B cell (primary cell): ENCODE results near the gene ZBED1. TPM values are rescaled to one million over a fixed set of nuclear protein-coding genes. Genes with fewer than 3 reads are reported as not detected.

Source experiments
- ATAC-seq: fragments of 200-7000 bp; cut with Tn5 transposase; one replicate; pipeline ENCODE4 v1.10.0; 2021; ENCODE audit warnings: low read depth, mild to moderate bottlenecking, moderate number of reproducible peaks, moderate library complexity
- CTCF ChIA-PET: fragments of 350-600 bp; sonication (Branson Sonifier 250); formaldehyde crosslinking; loops from one replicate; lab custom pipeline; 2021; ENCODE audit warnings: antibody characterized with exemption, inconsistent platforms; lab: Charles Lee
- POLR2A ChIA-PET: fragments of 350-600 bp; sonication (Branson Sonifier 250); formaldehyde crosslinking; loops from one replicate; lab custom pipeline; 2021; ENCODE audit warnings: antibody characterized with exemption; lab: Charles Lee
- DNase-seq: peaks from one replicate; pipeline ENCODE4 v3.0.0; 2013
- H2AFZ ChIP-seq: 2 replicates; pipeline ENCODE4 v1.6.1; 2012; ENCODE audit warnings: mild to moderate bottlenecking, low read depth, low read length; ENCODE audit not compliant: insufficient read depth, poor library complexity, severe bottlenecking
- H3K27ac ChIP-seq, 2 donors: 1 replicate in 1 of 2; 2 replicates in 1 of 2; pipeline ENCODE4 v1.5.1; 2012 to 2013; ENCODE audit warnings: low read length in 2 of 2, mild to moderate bottlenecking in 2 of 2, moderate library complexity in 1 of 2
- H3K27me3 ChIP-seq, 4 experiments: fragments of 200-600 bp in 1 of 4; sonication (generic) in 1 of 4; replicated peaks in 1 of 4; 1 replicate in 2 of 4; 2 replicates in 2 of 4; pipeline versions ENCODE4 v1.6.1 to v1.7.0; 2013 to 2016; ENCODE audit warnings: low read length in 3 of 4, mild to moderate bottlenecking in 2 of 4, mixed read lengths in 1 of 4, moderate library complexity in 1 of 4; ENCODE audit not compliant: insufficient read depth in 4 of 4, control insufficient read depth in 3 of 4; ENCODE audit errors: control extremely low read depth in 1 of 4
- H3K36me3 ChIP-seq, 2 experiments: replicated peaks in 1 of 2; 1 replicate in 1 of 2; 2 replicates in 1 of 2; pipeline versions ENCODE4 v1.6.1 to v1.7.1; 2013; ENCODE audit warnings: low read length in 1 of 2; ENCODE audit not compliant: insufficient read depth in 2 of 2, control insufficient read depth in 1 of 2; ENCODE audit errors: control extremely low read depth in 1 of 2, extremely low read depth in 1 of 2
- H3K4me1 ChIP-seq, 2 donors: fragments of 200-600 bp in 1 of 2; sonication (generic) in 1 of 2; 1 replicate in 1 of 2; 2 replicates in 1 of 2; pipeline versions ENCODE4 v1.5.1 to v1.6.1; 2013 to 2017; ENCODE audit warnings: low read length in 2 of 2; ENCODE audit not compliant: control insufficient read depth in 2 of 2, insufficient read depth in 2 of 2
- H3K4me2 ChIP-seq: replicated peaks from 2 replicates; pipeline ENCODE3; 2012; ENCODE audit warnings: mild to moderate bottlenecking, low read depth, low read length; ENCODE audit not compliant: poor library complexity, severe bottlenecking
- H3K4me3 ChIP-seq, 5 experiments: fragments of 200-600 bp in 1 of 5; sonication (generic) in 1 of 5; 1 replicate in 3 of 5; 2 replicates in 2 of 5; pipeline versions ENCODE4 v1.5.1 to v1.7.0; 2011 to 2016; ENCODE audit warnings: low read length in 4 of 5, mild to moderate bottlenecking in 4 of 5, low read depth in 2 of 5, control low read depth in 1 of 5, moderate library complexity in 1 of 5; ENCODE audit not compliant: insufficient read depth in 1 of 5; ENCODE audit errors: control extremely low read depth in 1 of 5, extremely low read depth in 1 of 5
- H3K79me2 ChIP-seq: fragments of 200-600 bp; sonication (generic); one replicate; pipeline ENCODE4 v1.6.0; 2016; ENCODE audit warnings: low read length; ENCODE audit not compliant: control insufficient read depth, insufficient read depth
- H3K9ac ChIP-seq: fragments of 200-600 bp; sonication (generic); 2 replicates; pipeline ENCODE4 v1.6.1; 2017; ENCODE audit warnings: mild to moderate bottlenecking, low read length, moderate library complexity
- H3K9me3 ChIP-seq, 3 donors: one replicate each; pipeline versions ENCODE4 v1.6.1 to v1.7.1; 2013; ENCODE audit warnings: low read length in 2 of 3; ENCODE audit not compliant: control insufficient read depth in 2 of 3, insufficient read depth in 1 of 3; ENCODE audit errors: control extremely low read depth in 1 of 3
- H4K20me1 ChIP-seq: 2 replicates; pipeline ENCODE4 v1.6.0; 2012; ENCODE audit warnings: mild to moderate bottlenecking, low read length; ENCODE audit not compliant: insufficient read depth, control insufficient read depth, poor library complexity, severe bottlenecking
- H3K27ac Mint-ChIP-seq: one replicate; pipeline ENCODE4 v1.8.0; 2021; ENCODE audit warnings: mixed read lengths
- H3K27me3 Mint-ChIP-seq: one replicate; pipeline ENCODE4 v1.8.0; 2021; ENCODE audit warnings: mixed read lengths
- H3K4me1 Mint-ChIP-seq: one replicate; pipeline ENCODE4 v1.8.0; 2021; ENCODE audit warnings: mixed read lengths
- H3K4me3 Mint-ChIP-seq: one replicate; pipeline ENCODE4 v1.8.0; 2021; ENCODE audit warnings: mixed read lengths
- H3K9me3 Mint-ChIP-seq: one replicate; pipeline ENCODE4 v1.8.0; 2022; ENCODE audit warnings: mixed read lengths; ENCODE audit not compliant: insufficient read depth
- EZH2 ChIP-seq: IDR thresholded peaks from 2 replicates; pipeline ENCODE4 v1.6.1; 2012; ENCODE audit warnings: borderline replicate concordance, low read depth, mild to moderate bottlenecking, moderate library complexity, low read length; ENCODE audit not compliant: insufficient read depth, poor library complexity, severe bottlenecking
- WGBS: methylation state at CpG from one replicate; pipeline ENCODE4 v1.1.5; 2013; ENCODE audit warnings: missing lambda C conversion rate; ENCODE audit not compliant: insufficient coverage; 5-methylcytosine and 5-hydroxymethylcytosine counted together
- intact Hi-C: fragments of 100-400 bp; cut with micrococcal nuclease; formaldehyde crosslinking; loops from one replicate; pipeline ENCODE4 v1.10.0; 2022
- polyA plus RNA-seq: library from polyadenylated mRNA; depleted of rRNA; stranded (reverse); fragments of >200 nt; gene quantifications from 2 replicates; pipeline ENCODE4 v1.2.3, GENCODE V29; 2012
- total RNA-seq, 2 donors: library from RNA; stranded (reverse); fragments of 120-200 nt in 1 of 2; gene quantifications; 1 replicate in 1 of 2; 2 replicates in 1 of 2; pipeline versions ENCODE4 v1.2.3 to v1.2.4, GENCODE V29; 2013 to 2022
- TF ChIP-seq, protein P1 (sequence below): fragments of 200-600 bp; IDR thresholded peaks from one replicate; pipeline ENCODE4 v1.8.0; 2022; ENCODE audit warnings: antibody characterized with exemption, mild to moderate bottlenecking

The ZBED1 gene
- total and polyA plus RNA-seq, 2 donors (not counting 1 experiment from before 2014, with no cell fraction given): 20.3 to 44.7 TPM

DNA sequence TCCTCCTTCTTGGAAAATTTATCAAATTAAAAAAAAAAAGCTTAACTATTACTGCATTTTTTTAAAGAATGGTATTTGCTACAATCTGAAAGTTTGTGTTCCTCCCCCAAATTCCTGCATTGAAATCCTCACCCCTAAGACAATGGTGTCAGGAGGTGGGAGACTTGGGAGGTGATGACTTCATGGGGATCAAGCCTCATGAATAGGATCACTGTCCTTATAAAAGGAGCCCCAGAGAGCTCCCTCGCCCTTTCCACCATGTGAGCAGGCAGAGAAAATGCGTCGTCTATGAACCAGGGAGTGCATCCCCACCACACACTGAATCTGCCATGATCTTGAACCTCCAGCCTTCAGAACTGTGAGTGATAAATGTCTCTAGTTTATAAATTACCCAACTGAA lies 38.0 kb downstream of the ZBED1 start:
- Histone ChIP-seq H3K9ac (no peak overlapping the region), H4K20me1 (peaks cover 30% of the 10 kb centered on the region), H3K27me3 (no peaks in the 10 kb centered on the region), H3K79me2 (peaks cover 51% of the 10 kb centered on the region), H3K36me3 (no peaks in the 10 kb centered on the region), H3K4me3 (no peak overlapping the region), H3K27ac (no peak overlapping the region), H3K4me1 (no peaks in the 10 kb centered on the region), H3K9me3 (peaks cover 0 to 4% (median 0%) of the 10 kb centered on the region in 3 donors), H3K4me2 (no peak overlapping the region), H2AFZ (no peak overlapping the region)
- TF ChIP-seq EZH2: no peak
- TF ChIP-seq, protein P1, sequence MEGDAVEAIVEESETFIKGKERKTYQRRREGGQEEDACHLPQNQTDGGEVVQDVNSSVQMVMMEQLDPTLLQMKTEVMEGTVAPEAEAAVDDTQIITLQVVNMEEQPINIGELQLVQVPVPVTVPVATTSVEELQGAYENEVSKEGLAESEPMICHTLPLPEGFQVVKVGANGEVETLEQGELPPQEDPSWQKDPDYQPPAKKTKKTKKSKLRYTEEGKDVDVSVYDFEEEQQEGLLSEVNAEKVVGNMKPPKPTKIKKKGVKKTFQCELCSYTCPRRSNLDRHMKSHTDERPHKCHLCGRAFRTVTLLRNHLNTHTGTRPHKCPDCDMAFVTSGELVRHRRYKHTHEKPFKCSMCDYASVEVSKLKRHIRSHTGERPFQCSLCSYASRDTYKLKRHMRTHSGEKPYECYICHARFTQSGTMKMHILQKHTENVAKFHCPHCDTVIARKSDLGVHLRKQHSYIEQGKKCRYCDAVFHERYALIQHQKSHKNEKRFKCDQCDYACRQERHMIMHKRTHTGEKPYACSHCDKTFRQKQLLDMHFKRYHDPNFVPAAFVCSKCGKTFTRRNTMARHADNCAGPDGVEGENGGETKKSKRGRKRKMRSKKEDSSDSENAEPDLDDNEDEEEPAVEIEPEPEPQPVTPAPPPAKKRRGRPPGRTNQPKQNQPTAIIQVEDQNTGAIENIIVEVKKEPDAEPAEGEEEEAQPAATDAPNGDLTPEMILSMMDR: no peak
- ATAC-seq: no peak
- H3K27me3 Mint-ChIP-seq: no peaks in the 10 kb centered on the region
- H3K4me3 Mint-ChIP-seq: no peak overlapping the region
- peaks cover 9% of the 10 kb centered on the region for H3K4me1 Mint-ChIP-seq
- intact Hi-C loops: no loop called here
- H3K27ac Mint-ChIP-seq: no peak overlapping the region
- CTCF ChIA-PET: no interaction called here
- peaks cover 4% of the 10 kb centered on the region for H3K9me3 Mint-ChIP-seq
- no peak for DNase-seq
- no CpG with 5 or more reads among the region's 3 CpGs for WGBS
- POLR2A ChIA-PET: no interaction called here

DNA sequence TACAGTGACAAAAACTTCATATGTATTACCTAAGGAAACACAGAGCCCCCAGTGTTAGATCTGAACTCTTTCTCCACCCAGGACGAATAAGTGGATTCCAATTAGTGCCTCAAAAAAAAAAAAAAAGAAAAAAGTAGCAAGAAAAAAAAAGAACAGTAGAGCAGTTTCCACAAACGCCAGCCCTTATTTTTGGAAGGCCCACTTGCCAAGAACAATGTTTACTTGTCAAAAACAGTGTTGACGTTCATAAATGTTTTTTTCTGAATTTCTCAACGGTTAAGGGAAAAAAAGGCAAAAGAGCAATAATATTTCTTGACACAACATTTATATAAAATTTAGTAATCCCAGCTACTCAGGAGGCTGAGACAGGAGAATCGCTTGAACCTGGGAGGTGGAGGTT lies 38.7 kb downstream of the ZBED1 start:
- H3K36me3 ChIP-seq: no peaks in the 10 kb centered on the region
- H3K9ac ChIP-seq: no peak overlapping the region
- H3K9me3 Mint-ChIP-seq: peaks cover 4% of the 10 kb centered on the region
- no peaks in the 10 kb centered on the region for H3K27me3 ChIP-seq
- no peak overlapping the region for H3K4me2 ChIP-seq
- H3K4me1 ChIP-seq: no peaks in the 10 kb centered on the region
- no peak overlapping the region for H3K27ac ChIP-seq
- no peak for ATAC-seq
- H3K9me3 ChIP-seq: peaks cover 0 to 8% (median 0%) of the 10 kb centered on the region in 3 donors
- no peaks in the 10 kb centered on the region for H3K27me3 Mint-ChIP-seq
- TF ChIP-seq, protein P1: no peak
- TF ChIP-seq EZH2: no peak
- no peak overlapping the region for H2AFZ ChIP-seq
- H3K27ac Mint-ChIP-seq: no peak overlapping the region
- intact Hi-C loops: no loop called here
- CTCF ChIA-PET: no interaction called here
- no peak overlapping the region for H3K4me3 ChIP-seq
- H3K4me1 Mint-ChIP-seq: peaks cover 9% of the 10 kb centered on the region
- no peak for DNase-seq
- 83% methylated on average over 2 of the region's 5 CpGs for WGBS
- POLR2A ChIA-PET: no interaction called here
- no peak overlapping the region for H3K4me3 Mint-ChIP-seq
- peaks cover 36% of the 10 kb centered on the region for H4K20me1 ChIP-seq
- H3K79me2 ChIP-seq: peaks cover 54% of the 10 kb centered on the region
